H9 (cell line): Measurements from ENCODE around the gene ITSN1. TPM values are rescaled to one million over a fixed set of nuclear protein-coding genes. Genes with fewer than 3 reads are reported as not detected.
A peak's percentile ranks its signal among the peaks of the same experiment; 100 is the strongest.

Experiments
- DNase-seq: peaks from one replicate; pipeline ENCODE4 v3.0.0-alpha.2; 2017
- H2AFZ ChIP-seq: one replicate; pipeline ENCODE4 v1.6.1; 2013; ENCODE audit warnings: mild to moderate bottlenecking, low read length, control low read depth, moderate library complexity
- H2AK5ac ChIP-seq: 2 replicates; pipeline ENCODE4 v1.6.1; 2013; ENCODE audit warnings: low read length, control low read depth, mixed read lengths; ENCODE audit not compliant: insufficient read length
- H2BK120ac ChIP-seq: one replicate; pipeline ENCODE4 v1.6.1; 2013; ENCODE audit warnings: low read depth, mild to moderate bottlenecking, low read length, control low read depth, inconsistent platforms; ENCODE audit not compliant: poor library complexity, severe bottlenecking
- H2BK12ac ChIP-seq: 2 replicates; pipeline ENCODE4 v1.6.1; 2013; ENCODE audit warnings: low read length, control low read depth, mixed read lengths, low read depth; ENCODE audit not compliant: insufficient read length
- H2BK15ac ChIP-seq: 2 replicates; pipeline ENCODE4 v1.6.1; 2013; ENCODE audit warnings: low read depth, low read length, control low read depth
- H2BK20ac ChIP-seq: one replicate; pipeline ENCODE4 v1.6.1; 2013; ENCODE audit warnings: low read depth, mild to moderate bottlenecking, low read length, control low read depth, inconsistent platforms; ENCODE audit not compliant: poor library complexity, severe bottlenecking
- H2BK5ac ChIP-seq: 2 replicates; pipeline ENCODE4 v1.6.1; 2013; ENCODE audit warnings: low read length, control low read depth, mixed read lengths; ENCODE audit not compliant: insufficient read length
- H3K14ac ChIP-seq: 2 replicates; pipeline ENCODE4 v1.6.1; 2013; ENCODE audit warnings: low read length, control low read depth; ENCODE audit not compliant: insufficient read depth
- H3K18ac ChIP-seq: 2 replicates; pipeline ENCODE4 v1.6.1; 2013; ENCODE audit warnings: low read depth, mild to moderate bottlenecking, mixed read lengths, low read length, control low read depth; ENCODE audit not compliant: insufficient read length
- H3K23ac ChIP-seq: 2 replicates; pipeline ENCODE4 v1.6.1; 2013; ENCODE audit warnings: low read length, control low read depth, mixed read lengths, low read depth; ENCODE audit not compliant: insufficient read length
- H3K23me2 ChIP-seq: 2 replicates; pipeline ENCODE4 v1.6.1; 2013; ENCODE audit warnings: low read depth, mild to moderate bottlenecking, mixed read lengths, low read length, control low read depth; ENCODE audit not compliant: insufficient read length, poor library complexity, severe bottlenecking
- H3K27ac ChIP-seq: 2 replicates; pipeline ENCODE4 v1.5.1; 2013; ENCODE audit warnings: low read length, control low read depth, mixed read lengths, low read depth; ENCODE audit not compliant: insufficient read length
- H3K27me3 ChIP-seq: 2 replicates; pipeline ENCODE4 v1.6.1; 2013; ENCODE audit warnings: low read length, control low read depth, inconsistent platforms; ENCODE audit not compliant: insufficient read depth
- H3K4ac ChIP-seq: 2 replicates; pipeline ENCODE4 v1.6.1; 2013; ENCODE audit warnings: low read depth, mild to moderate bottlenecking, control low read depth, inconsistent platforms, low read length, moderate library complexity
- H3K4me1 ChIP-seq: 2 replicates; pipeline ENCODE4 v1.6.1; 2013; ENCODE audit warnings: low read length, control low read depth, inconsistent platforms; ENCODE audit not compliant: insufficient read depth
- H3K4me2 ChIP-seq: 2 replicates; pipeline ENCODE4 v1.6.1; 2013; ENCODE audit warnings: low read length, control low read depth, mixed read lengths; ENCODE audit not compliant: insufficient read length, insufficient read depth
- H3K56ac ChIP-seq: 2 replicates; pipeline ENCODE4 v1.6.1; 2013; ENCODE audit warnings: low read depth, mild to moderate bottlenecking, mixed read lengths, low read length, control low read depth; ENCODE audit not compliant: insufficient read length
- H3K79me1 ChIP-seq: 2 replicates; pipeline ENCODE4 v1.6.1; 2013; ENCODE audit warnings: low read depth, mild to moderate bottlenecking, moderate library complexity, low read length, control low read depth, inconsistent platforms; ENCODE audit not compliant: insufficient read depth, poor library complexity, severe bottlenecking
- H3K79me2 ChIP-seq: 2 replicates; pipeline ENCODE4 v1.6.1; 2013; ENCODE audit warnings: low read length, control low read depth, inconsistent platforms; ENCODE audit not compliant: insufficient read depth
- H3K9ac ChIP-seq: 2 replicates; pipeline ENCODE4 v1.6.1; 2013; ENCODE audit warnings: low read length, control low read depth, mixed read lengths; ENCODE audit not compliant: insufficient read length; ENCODE audit errors: extremely low read depth
- H3K9me3 ChIP-seq: one replicate; pipeline ENCODE4 v1.6.1; 2013; ENCODE audit warnings: low read depth, low read length, inconsistent platforms; ENCODE audit not compliant: control insufficient read depth
- H3T11ph ChIP-seq: one replicate; pipeline ENCODE4 v1.6.1; 2013; ENCODE audit warnings: mild to moderate bottlenecking, low read length, control low read depth, inconsistent platforms
- H4K20me1 ChIP-seq: one replicate; pipeline ENCODE4 v1.6.1; 2013; ENCODE audit not compliant: control insufficient read depth, insufficient read length, insufficient read depth
- H4K5ac ChIP-seq: 2 replicates; pipeline ENCODE4 v1.6.1; 2013; ENCODE audit warnings: low read depth, mild to moderate bottlenecking, mixed read lengths, low read length, control low read depth; ENCODE audit not compliant: insufficient read length
- H4K8ac ChIP-seq: replicated peaks from 2 replicates; pipeline ENCODE4 v1.6.1; 2013; ENCODE audit warnings: low read length, control low read depth, mixed read lengths, low read depth; ENCODE audit not compliant: insufficient read length
- H4K91ac ChIP-seq: 2 replicates; pipeline ENCODE4 v1.6.1; 2013; ENCODE audit warnings: low read depth, mild to moderate bottlenecking, moderate library complexity, mixed read lengths, low read length, control low read depth; ENCODE audit not compliant: insufficient read length
- H3K27ac Mint-ChIP-seq, 3 experiments: 2 replicates in 2 of 3; 3 replicates in 1 of 3; pipeline ENCODE4 v1.8.0; 2020 to 2021; ENCODE audit warnings: mixed read lengths in 3 of 3, mild to moderate bottlenecking in 1 of 3, moderate library complexity in 1 of 3
- H3K27me3 Mint-ChIP-seq: 2 replicates; pipeline ENCODE4 v1.8.0; 2021; ENCODE audit warnings: low read depth, mild to moderate bottlenecking, moderate library complexity, mixed read lengths
- H3K36me3 Mint-ChIP-seq, 3 experiments: 2 replicates in 2 of 3; 3 replicates in 1 of 3; pipeline ENCODE4 v1.8.0; 2020 to 2021; ENCODE audit warnings: low read depth in 3 of 3, mixed read lengths in 3 of 3; ENCODE audit not compliant: insufficient read depth in 1 of 3
- H3K4me1 Mint-ChIP-seq, 2 experiments: 2 replicates each; pipeline ENCODE4 v1.8.0; 2020; ENCODE audit warnings: mixed read lengths in 2 of 2
- H3K4me3 Mint-ChIP-seq, 2 experiments: 2 replicates in 1 of 2; 3 replicates in 1 of 2; pipeline ENCODE4 v1.8.0; 2020 to 2021; ENCODE audit warnings: mild to moderate bottlenecking in 2 of 2, mixed read lengths in 2 of 2, moderate library complexity in 1 of 2
- H3K9me3 Mint-ChIP-seq, 2 experiments: 2 replicates in 1 of 2; 3 replicates in 1 of 2; pipeline ENCODE4 v1.8.0; 2020; ENCODE audit warnings: mild to moderate bottlenecking in 2 of 2, mixed read lengths in 2 of 2, moderate library complexity in 1 of 2
- CTCF ChIP-seq: fragments of 200-600 bp; sonication (generic); conservative IDR thresholded peaks from 3 replicates; pipeline ENCODE4 v1.8.0; 2021; ENCODE audit warnings: antibody characterized with exemption, mild to moderate bottlenecking
- WGBS: extraction: QIAGEN DNeasy Blood & Tissue Kit; methylation state at CpG from one replicate; pipeline ENCODE4 v1.1.7; 2013; ENCODE audit warnings: missing lambda C conversion rate, low lambda C conversion rate, mixed read lengths; ENCODE audit not compliant: insufficient read length; ENCODE audit errors: extremely low coverage; 5-methylcytosine and 5-hydroxymethylcytosine counted together
- total RNA-seq: library from RNA; stranded (reverse); gene quantifications from 2 replicates; pipeline ENCODE4 v1.2.1, GENCODE V29; 2021

ITSN1 gene
- total RNA-seq, 1 experiment from 2014 or later = 94.2 TPM

- no peak overlapping the region; the same call in 1 of the 2 replicates for H3K14ac ChIP-seq
- no peak overlapping the region for H3T11ph ChIP-seq
- Mint-ChIP-seq H3K4me1 (peaks cover 9 to 20% of the 10 kb centered on the region in 2 experiments), H3K4me3 (no peak overlapping the region), H3K9me3 (no peaks in the 10 kb centered on the region; a peak in 3 of 5 replicates), H3K27ac (peak overlapping the region in 1 of 3 experiments; percentile 18; a peak in 1 of 7 replicates), H3K27me3 (no peaks in the 10 kb centered on the region; the same call in 1 of the 2 replicates), H3K36me3 (peaks cover 0 to 5% (median 0%) of the 10 kb centered on the region in 3 experiments; a peak in 4 of 7 replicates)
- no peaks in the 10 kb centered on the region for H3K27me3 ChIP-seq
- H2AFZ ChIP-seq = no peak overlapping the region
- H3K79me1 ChIP-seq = no peaks in the 10 kb centered on the region
- no peak overlapping the region for H3K18ac ChIP-seq
- no peaks in the 10 kb centered on the region for H3K23me2 ChIP-seq
- no peak overlapping the region for H2BK20ac ChIP-seq
- no peak for TF ChIP-seq CTCF
- H2BK120ac ChIP-seq = no peak overlapping the region
- no peak overlapping the region for H2BK12ac ChIP-seq
- H3K23ac ChIP-seq = no peak overlapping the region
- no CpG with 5 or more reads among the region's 11 CpGs for WGBS
- H2AK5ac ChIP-seq = no peak overlapping the region
- no peak overlapping the region for H3K4ac ChIP-seq
- no peaks in the 10 kb centered on the region for H3K4me1 ChIP-seq
- no peak overlapping the region for H4K8ac ChIP-seq
- no peak overlapping the region for H3K56ac ChIP-seq
- H3K27ac ChIP-seq = no peak overlapping the region
- H3K79me2 ChIP-seq = no peaks in the 10 kb centered on the region
- no peak overlapping the region for H4K5ac ChIP-seq
- H2BK15ac ChIP-seq = no peak overlapping the region
- no peak overlapping the region for H2BK5ac ChIP-seq
- H3K9me3 ChIP-seq = no peaks in the 10 kb centered on the region
- no peaks in the 10 kb centered on the region for H4K20me1 ChIP-seq
- H3K4me2 ChIP-seq = no peak overlapping the region
- no peak overlapping the region for H3K9ac ChIP-seq
- DNase-seq = no peak
- no peak overlapping the region for H4K91ac ChIP-seq
Measured at GRCh38 chr21:33850401-33850800, 208.1 kb downstream of the ITSN1 start.
